HG03439 (cell line): ENCODE measurements around the gene BCS1L.
"Not testable (repeated sequence)": the region's sequence is repeated elsewhere in the genome, so short reads cannot be mapped to it uniquely, and the experiment has no call there.

ENCODE experiments used
- ATAC-seq: cut with Tn5 transposase; IDR thresholded peaks from one replicate; pipeline ENCODE4 v1.9.1; 2021; ENCODE audit warnings: mild to moderate bottlenecking, moderate library complexity; ENCODE audit not compliant: unreplicated experiment

BCS1L gene

GRCh38 chr2:218659988-218660358 is 490 bp downstream of the BCS1L start:
- no peak for ATAC-seq

- no peak for ATAC-seq
Measured at GRCh38 chr2:218662377-218662776, 2.9 kb downstream of the BCS1L start.

- no peak for ATAC-seq
Measured at GRCh38 chr2:218662827-218663226, 3.3 kb downstream of the BCS1L start.

GRCh38 chr2:218663901-218664300 is 4.4 kb downstream of the BCS1L start:
- ATAC-seq, result no peak

- no peak for ATAC-seq
Measured at GRCh38 chr2:218664653-218665052, 5.2 kb downstream of the BCS1L start.

GRCh38 chr2:218671097-218671653 is 11.7 kb downstream of the BCS1L start:
- ATAC-seq, result peak; percentile 4

GRCh38 chr2:218671654-218672566 is 12.4 kb downstream of the BCS1L start, which contains the start of the genes RNF25 and STK36:
RNF25 (minus strand) TSS chr2:218672002; CDS start chr2:218671970, 32 bp downstream.
STK36 (plus strand) TSS chr2:218672086; CDS start chr2:218672830, 744 bp downstream.
- peak; percentile 94 for ATAC-seq

- ATAC-seq, result no peak
Measured at GRCh38 chr2:218679119-218679518, 19.6 kb downstream of the BCS1L start.

- ATAC-seq, result no peak
Measured at GRCh38 chr2:218680061-218680460, 20.6 kb downstream of the BCS1L start.

- ATAC-seq, result not testable (repeated sequence)
Measured at GRCh38 chr2:218687400-218688060, 28.0 kb downstream of the BCS1L start.

- no peak for ATAC-seq
Measured at GRCh38 chr2:218691234-218691633, 31.8 kb downstream of the BCS1L start.

GRCh38 chr2:218694405-218695145 is 35.1 kb downstream of the BCS1L start:
- no peak for ATAC-seq

- ATAC-seq, result no peak
Measured at GRCh38 chr2:218698885-218699284, 39.4 kb downstream of the BCS1L start.

- no peak for ATAC-seq
Measured at GRCh38 chr2:218701806-218702205, 42.3 kb downstream of the BCS1L start.

GRCh38 chr2:218703341-218703740 is 43.9 kb downstream of the BCS1L start:
- ATAC-seq, result no peak

- no peak for ATAC-seq
Measured at GRCh38 chr2:218708086-218708485, 48.6 kb downstream of the BCS1L start.

- ATAC-seq, result no peak
Measured at GRCh38 chr2:218709908-218710307, 50.4 kb downstream of the BCS1L start.

GRCh38 chr2:218710334-218710686 is 50.8 kb downstream of the BCS1L start:
- ATAC-seq, result no peak

- peak; percentile 93 for ATAC-seq
Measured at GRCh38 chr2:218710687-218711549, 51.4 kb downstream of the BCS1L start, which contains the start of gene TTLL4. TTLL4 (plus strand) TSS chr2:218710835; CDS start chr2:218737677, 26,842 bp downstream.

GRCh38 chr2:218711550-218711929 is 52.1 kb downstream of the BCS1L start:
- no peak for ATAC-seq
